Skeletal muscle tissue (tissue), 4 donors: Measurements from ENCODE around the gene POLN. TPM values are rescaled to one million over a fixed set of nuclear protein-coding genes. Genes with fewer than 3 reads are reported as not detected.
"Not testable (repeated sequence)": the region's sequence is repeated elsewhere in the genome, so short reads cannot be mapped to it uniquely, and the experiment has no call there.

Experiments
- H3K27ac ChIP-seq: one replicate; pipeline ENCODE4 v1.7.0; 2013; ENCODE audit warnings: mild to moderate bottlenecking, low read depth, low read length, inconsistent platforms
- H3K27me3 ChIP-seq, 3 donors: one replicate each; pipeline ENCODE4 v1.7.0; 2013; ENCODE audit warnings: low read length in 3 of 3; ENCODE audit not compliant: control insufficient read depth in 3 of 3, insufficient read depth in 3 of 3
- H3K36me3 ChIP-seq, 3 donors: one replicate each; pipeline ENCODE4 v1.7.0; 2013; ENCODE audit warnings: low read length in 3 of 3; ENCODE audit not compliant: control insufficient read depth in 3 of 3, insufficient read depth in 3 of 3
- H3K4me1 ChIP-seq, 3 donors: one replicate each; pipeline ENCODE4 v1.7.0; 2013; ENCODE audit warnings: low read length in 3 of 3, mild to moderate bottlenecking in 3 of 3; ENCODE audit not compliant: control insufficient read depth in 3 of 3, insufficient read depth in 3 of 3
- H3K4me3 ChIP-seq, 3 donors: one replicate each; pipeline ENCODE4 v1.7.0; 2013; ENCODE audit warnings: low read length in 3 of 3
- H3K9ac ChIP-seq, 3 donors: one replicate each; pipeline ENCODE4 v1.7.0; 2013; ENCODE audit warnings: low read length in 3 of 3, mild to moderate bottlenecking in 3 of 3, moderate library complexity in 2 of 3, low read depth in 1 of 3
- H3K9me3 ChIP-seq, 3 donors: one replicate each; pipeline ENCODE4 v1.7.0; 2013; ENCODE audit warnings: low read length in 3 of 3; ENCODE audit not compliant: control insufficient read depth in 3 of 3
- total RNA-seq: library from RNA; depleted of rRNA; stranded (reverse); fragments of >200 nt; gene quantifications from one replicate; pipeline ENCODE4 v1.2.3, GENCODE V29; 2014
- donor health status: Osteomylitis.

Gene POLN
- total RNA-seq, 1 donor from 2014 or later: 4.2 TPM

DNA sequence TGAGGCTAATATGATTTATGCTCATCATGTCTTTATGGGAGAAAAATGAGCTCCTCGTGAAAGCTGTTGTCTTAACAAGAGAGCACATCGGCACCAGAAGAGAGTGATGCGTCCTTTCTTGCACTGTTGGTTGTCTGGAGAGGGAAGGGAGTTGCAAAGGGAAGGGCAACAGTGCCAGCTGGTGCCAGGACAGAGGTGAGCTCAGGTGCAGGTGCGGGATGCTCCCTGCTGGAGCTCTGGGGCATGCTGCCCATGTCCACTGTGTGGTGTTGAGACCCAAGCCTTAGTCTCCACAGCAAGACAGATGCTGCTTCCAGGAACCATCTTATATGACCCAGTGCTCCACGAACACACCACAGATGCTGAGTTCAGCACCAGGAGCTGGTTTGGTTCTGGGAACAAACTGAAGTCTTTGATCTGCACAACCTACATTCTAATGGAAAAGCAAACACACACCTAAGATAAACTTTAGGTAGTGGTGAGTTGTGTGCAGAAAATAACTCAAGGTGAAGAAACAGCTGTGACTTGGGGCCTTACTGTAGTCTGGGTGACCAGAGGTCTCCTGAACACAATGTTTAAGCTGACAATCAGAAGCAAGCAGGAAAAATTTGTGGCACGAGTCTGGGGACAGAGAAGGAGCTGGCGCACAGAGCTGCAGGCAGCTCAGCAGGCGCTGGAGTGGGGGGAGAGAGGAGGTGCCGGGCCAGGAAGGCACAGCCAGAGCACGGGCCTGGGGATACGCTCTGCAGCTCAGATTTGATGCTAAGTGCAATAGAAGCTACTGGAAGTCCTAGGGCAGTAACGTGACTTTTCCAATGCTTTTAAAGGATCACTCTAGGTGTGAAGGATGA lies 73.2 kb downstream of the POLN start:
- no peaks in the 10 kb centered on the region for H3K27me3 ChIP-seq
- H3K27ac ChIP-seq: no peak overlapping the region
- no peak overlapping the region for H3K4me3 ChIP-seq
- H3K9ac ChIP-seq: no peak overlapping the region
- peaks cover 2 to 26% (median 3%) of the 10 kb centered on the region in 3 donors for H3K36me3 ChIP-seq
- no peaks in the 10 kb centered on the region for H3K4me1 ChIP-seq
- H3K9me3 ChIP-seq: no peaks in the 10 kb centered on the region

DNA sequence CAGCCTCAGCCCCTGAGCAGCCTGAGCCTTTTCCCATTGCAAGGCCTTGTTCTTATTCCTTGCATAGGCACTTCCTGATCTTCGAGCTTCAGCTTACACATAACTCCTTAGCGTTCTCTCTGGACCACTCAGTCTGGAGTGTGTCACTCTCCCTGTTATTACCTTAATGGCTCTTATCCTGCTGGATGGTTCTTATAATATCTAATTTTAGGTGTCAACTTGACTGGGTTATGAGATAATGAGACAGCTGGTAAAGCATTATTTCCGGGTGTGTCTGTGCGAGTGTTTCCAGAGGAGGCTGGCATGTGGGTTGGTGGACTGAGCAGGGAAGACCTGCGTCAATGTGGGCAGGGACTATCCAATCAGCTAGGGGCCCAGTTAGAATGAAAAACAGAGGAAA lies 75.7 kb downstream of the POLN start:
- H3K4me1 ChIP-seq: no peaks in the 10 kb centered on the region
- H3K27ac ChIP-seq: no peak overlapping the region
- no peaks in the 10 kb centered on the region for H3K9me3 ChIP-seq
- H3K9ac ChIP-seq: no peak overlapping the region
- H3K36me3 ChIP-seq: peaks cover 2 to 26% (median 3%) of the 10 kb centered on the region in 3 donors
- no peak overlapping the region for H3K4me3 ChIP-seq
- H3K27me3 ChIP-seq: no peaks in the 10 kb centered on the region

DNA sequence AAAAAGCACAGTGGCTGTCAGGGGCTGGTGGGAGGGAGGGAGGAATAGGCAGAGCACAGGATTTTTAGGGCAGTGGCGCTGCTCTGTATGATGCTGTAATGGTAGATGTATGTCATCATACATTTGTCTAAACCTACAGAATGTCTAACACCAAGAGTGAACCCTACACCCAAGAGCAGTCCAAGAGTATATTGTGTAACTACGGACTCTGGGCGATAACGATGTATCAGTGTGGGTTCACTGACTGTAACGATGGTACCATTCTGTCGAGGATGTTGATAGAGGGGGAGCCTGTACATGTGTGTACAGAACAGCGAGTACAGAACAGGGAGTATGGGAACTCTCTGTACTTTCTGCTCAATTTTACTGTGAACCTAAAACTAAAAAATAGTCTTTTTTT lies 76.5 kb downstream of the POLN start:
- no peak overlapping the region for H3K4me3 ChIP-seq
- no peak overlapping the region for H3K27ac ChIP-seq
- no peaks in the 10 kb centered on the region for H3K9me3 ChIP-seq
- no peak overlapping the region for H3K9ac ChIP-seq
- H3K27me3 ChIP-seq: no peaks in the 10 kb centered on the region
- no peaks in the 10 kb centered on the region for H3K4me1 ChIP-seq
- peaks cover 2 to 23% (median 3%) of the 10 kb centered on the region in 3 donors for H3K36me3 ChIP-seq

DNA sequence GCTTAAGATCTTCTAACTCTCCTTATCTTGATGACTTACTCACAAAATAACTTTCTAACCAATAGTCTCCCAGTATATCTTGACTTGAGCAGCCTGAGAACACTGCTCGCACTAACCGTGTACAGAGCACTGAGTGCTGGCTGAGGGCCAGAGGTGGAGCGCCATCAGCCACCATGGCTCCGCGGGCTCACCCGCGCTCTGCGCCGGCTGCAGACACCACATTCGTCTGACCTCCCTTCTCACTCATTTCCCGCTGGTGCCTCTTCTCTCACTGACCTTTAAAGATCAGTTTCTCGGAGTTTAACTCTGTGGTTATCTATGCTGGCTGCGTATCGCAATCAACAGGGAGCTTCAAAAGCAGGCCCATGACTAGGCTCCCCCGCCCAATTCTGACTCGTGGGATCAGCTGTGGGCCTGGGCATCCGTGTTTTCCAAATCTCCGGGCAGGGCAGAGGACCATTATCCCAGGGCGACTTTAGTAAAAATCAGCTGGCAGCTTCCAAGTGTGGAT lies 78.6 kb downstream of the POLN start:
- Histone ChIP-seq H3K9me3 (no peaks in the 10 kb centered on the region), H3K36me3 (peaks cover 2 to 7% (median 3%) of the 10 kb centered on the region in 3 donors), H3K27ac (no peak overlapping the region), H3K4me3 (no peak overlapping the region), H3K9ac (no peak overlapping the region), H3K27me3 (no peaks in the 10 kb centered on the region), H3K4me1 (no peaks in the 10 kb centered on the region)

DNA sequence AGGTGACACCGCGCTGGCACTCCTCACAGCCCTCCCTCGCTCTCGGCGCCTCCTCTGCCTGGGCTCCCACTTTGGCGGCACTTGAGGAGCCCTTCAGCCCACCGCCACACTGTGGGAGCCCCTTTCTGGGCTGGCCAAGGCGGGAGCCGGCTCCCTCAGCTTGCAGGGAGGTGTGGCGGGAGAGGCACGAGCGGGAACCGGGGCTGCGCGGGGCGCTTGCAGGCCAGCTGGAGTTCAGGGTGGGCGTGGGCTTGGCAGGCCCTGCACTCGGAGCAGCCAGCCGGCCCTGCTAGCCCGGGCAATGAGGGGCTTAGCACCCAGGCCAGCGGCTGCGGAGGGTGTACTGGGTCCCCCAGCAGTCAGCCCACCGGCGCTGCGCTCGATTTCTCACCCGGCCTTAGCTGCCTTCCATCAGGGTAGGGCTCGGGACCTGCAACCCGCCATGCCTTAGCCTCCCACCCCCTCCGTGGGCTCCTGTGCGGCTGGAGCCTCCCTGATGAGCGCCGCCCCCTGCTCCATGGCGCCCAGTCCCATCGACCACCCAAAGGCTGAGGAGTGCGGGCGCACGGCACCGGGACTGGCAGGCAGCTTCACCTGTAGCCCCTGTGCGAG lies 80.7 kb downstream of the POLN start:
- H3K27me3 ChIP-seq, H3K4me3 ChIP-seq, H3K27ac ChIP-seq, H3K9ac ChIP-seq, H3K9me3 ChIP-seq, H3K4me1 ChIP-seq, H3K36me3 ChIP-seq: not testable (repeated sequence)

DNA sequence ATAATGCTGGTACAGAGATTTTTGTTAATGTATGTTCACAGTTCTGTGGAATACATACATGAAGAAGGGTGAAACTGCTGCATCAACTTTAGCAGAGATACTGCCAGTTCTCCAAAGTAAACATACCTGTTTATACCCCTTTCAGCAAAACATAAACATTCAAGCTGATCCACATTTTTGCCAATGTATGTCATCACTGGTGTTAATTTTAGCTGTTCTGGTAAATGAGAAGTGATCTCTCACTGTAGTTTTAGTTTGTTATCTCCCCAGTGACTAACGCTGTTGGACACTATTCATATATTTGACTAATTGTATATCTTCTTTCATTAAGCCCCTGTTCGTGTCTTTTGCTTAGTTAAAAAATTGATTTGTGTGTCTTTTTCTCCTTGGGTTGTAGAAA lies 82.0 kb downstream of the POLN start:
- Histone ChIP-seq H3K9ac (no peak overlapping the region), H3K4me3 (no peak overlapping the region), H3K27ac (no peak overlapping the region), H3K36me3 (no peaks in the 10 kb centered on the region), H3K4me1 (no peaks in the 10 kb centered on the region), H3K27me3 (no peaks in the 10 kb centered on the region), H3K9me3 (no peaks in the 10 kb centered on the region)

DNA sequence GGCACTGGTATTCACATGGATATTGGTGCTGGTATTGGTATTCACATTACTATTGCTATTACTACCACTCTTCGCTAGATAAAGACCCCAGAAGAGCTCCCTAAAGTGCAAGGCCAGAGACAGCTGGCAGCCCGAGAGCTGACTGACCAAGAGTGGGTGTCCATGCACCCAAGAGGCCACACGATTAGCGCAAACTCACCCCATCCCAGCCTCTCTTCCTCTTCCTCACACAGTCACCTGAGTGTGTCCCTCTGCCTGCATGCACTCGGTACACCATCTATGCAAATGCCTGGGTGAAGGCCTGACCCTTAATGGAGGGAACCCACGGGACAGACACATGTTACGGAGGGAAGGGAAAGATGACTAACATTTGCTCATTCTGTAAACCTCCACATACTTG lies 86.7 kb downstream of the POLN start:
- H3K9me3 ChIP-seq: no peaks in the 10 kb centered on the region
- H3K36me3 ChIP-seq: no peaks in the 10 kb centered on the region
- no peak overlapping the region for H3K27ac ChIP-seq
- H3K9ac ChIP-seq: no peak overlapping the region
- peaks cover 0 to 3% (median 0%) of the 10 kb centered on the region in 3 donors for H3K4me1 ChIP-seq
- no peaks in the 10 kb centered on the region for H3K27me3 ChIP-seq
- H3K4me3 ChIP-seq: no peak overlapping the region

DNA sequence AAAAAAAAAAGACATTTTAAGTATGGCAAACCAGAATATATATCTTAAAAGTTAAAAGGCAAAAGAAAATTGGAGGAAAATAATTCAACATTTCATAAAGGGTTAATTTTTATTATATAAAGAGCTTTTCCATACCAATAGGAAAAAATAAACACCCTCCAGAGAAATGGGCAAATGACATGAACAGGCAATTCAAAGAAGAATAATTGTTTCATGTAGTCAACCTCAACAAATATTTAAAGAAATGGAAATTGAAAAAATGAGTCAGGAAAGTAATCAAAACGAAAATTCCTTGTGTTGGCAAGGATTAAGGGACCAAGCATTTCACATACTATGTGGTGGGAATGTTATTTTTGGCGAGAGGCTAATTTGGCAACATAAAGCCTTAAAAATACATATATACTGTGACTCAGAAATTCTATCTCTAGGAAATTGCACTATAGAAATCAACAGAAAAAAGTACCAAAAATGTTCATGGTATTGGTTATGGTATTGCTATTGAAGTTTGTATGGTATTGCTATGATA lies 87.6 kb downstream of the POLN start:
- H3K36me3 ChIP-seq: no peaks in the 10 kb centered on the region
- H3K4me3 ChIP-seq: no peak overlapping the region
- no peaks in the 10 kb centered on the region for H3K9me3 ChIP-seq
- H3K27me3 ChIP-seq: no peaks in the 10 kb centered on the region
- H3K4me1 ChIP-seq: peaks cover 0 to 3% (median 0%) of the 10 kb centered on the region in 3 donors
- H3K9ac ChIP-seq: no peak overlapping the region
- H3K27ac ChIP-seq: no peak overlapping the region

DNA sequence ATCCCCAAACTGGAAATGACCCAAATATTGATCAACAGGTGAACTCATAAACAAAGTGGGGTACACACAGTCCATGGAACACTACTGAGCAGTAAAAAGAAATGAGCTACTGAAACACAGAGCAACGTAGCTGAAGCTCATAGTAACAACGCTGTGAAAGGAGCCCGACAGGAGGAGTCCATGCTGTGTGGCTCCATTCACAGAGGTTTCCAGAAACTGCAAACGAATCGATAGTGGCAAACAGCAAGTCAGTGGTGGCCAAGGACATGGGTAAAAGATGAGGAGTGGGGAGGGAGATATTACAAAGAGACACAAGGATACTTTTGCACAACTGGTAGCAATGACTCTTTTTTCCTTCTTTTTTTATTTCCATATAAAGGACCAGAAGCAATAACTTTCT lies 90.4 kb downstream of the POLN start:
- no peak overlapping the region for H3K27ac ChIP-seq
- H3K36me3 ChIP-seq: no peaks in the 10 kb centered on the region
- H3K27me3 ChIP-seq: no peaks in the 10 kb centered on the region
- no peak overlapping the region for H3K4me3 ChIP-seq
- H3K9ac ChIP-seq: no peak overlapping the region
- no peaks in the 10 kb centered on the region for H3K9me3 ChIP-seq
- peaks cover 0 to 3% (median 0%) of the 10 kb centered on the region in 3 donors for H3K4me1 ChIP-seq

DNA sequence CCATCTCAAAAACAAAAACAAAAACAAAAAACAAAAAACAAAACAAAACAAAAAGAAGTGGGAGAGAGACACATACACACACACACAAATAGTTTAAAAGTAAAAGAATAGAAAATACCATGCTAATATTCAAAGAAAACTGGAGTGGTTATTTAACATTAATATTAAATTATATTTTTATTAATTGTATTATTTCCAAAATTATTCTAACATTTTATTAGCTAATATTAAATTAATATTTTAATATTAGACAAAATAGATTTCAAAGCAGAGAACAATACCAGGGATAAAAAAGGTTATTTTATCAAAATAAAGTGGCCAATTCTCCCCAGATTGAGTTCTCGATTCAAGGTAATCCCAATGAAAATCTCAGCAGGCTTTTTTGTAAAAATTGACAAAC lies 91.8 kb downstream of the POLN start:
- no peaks in the 10 kb centered on the region for H3K9me3 ChIP-seq
- no peak overlapping the region for H3K9ac ChIP-seq
- peaks cover 0 to 3% (median 0%) of the 10 kb centered on the region in 3 donors for H3K4me1 ChIP-seq
- no peaks in the 10 kb centered on the region for H3K36me3 ChIP-seq
- H3K27ac ChIP-seq: no peak overlapping the region
- no peak overlapping the region for H3K4me3 ChIP-seq
- H3K27me3 ChIP-seq: no peaks in the 10 kb centered on the region
